GM12892 (cell line): ENCODE data around the gene BIN1.

Source experiments
- POLR2A ChIP-seq: IDR thresholded peaks from 2 replicates; pipeline ENCODE4 v1.6.1; 2011; ENCODE audit warnings: low read depth, low read length, control low read depth
- POLR2AphosphoS5 ChIP-seq: IDR thresholded peaks from 2 replicates; pipeline ENCODE4 v1.6.1; 2011; ENCODE audit warnings: low read depth, low read length, control low read depth

DNA sequence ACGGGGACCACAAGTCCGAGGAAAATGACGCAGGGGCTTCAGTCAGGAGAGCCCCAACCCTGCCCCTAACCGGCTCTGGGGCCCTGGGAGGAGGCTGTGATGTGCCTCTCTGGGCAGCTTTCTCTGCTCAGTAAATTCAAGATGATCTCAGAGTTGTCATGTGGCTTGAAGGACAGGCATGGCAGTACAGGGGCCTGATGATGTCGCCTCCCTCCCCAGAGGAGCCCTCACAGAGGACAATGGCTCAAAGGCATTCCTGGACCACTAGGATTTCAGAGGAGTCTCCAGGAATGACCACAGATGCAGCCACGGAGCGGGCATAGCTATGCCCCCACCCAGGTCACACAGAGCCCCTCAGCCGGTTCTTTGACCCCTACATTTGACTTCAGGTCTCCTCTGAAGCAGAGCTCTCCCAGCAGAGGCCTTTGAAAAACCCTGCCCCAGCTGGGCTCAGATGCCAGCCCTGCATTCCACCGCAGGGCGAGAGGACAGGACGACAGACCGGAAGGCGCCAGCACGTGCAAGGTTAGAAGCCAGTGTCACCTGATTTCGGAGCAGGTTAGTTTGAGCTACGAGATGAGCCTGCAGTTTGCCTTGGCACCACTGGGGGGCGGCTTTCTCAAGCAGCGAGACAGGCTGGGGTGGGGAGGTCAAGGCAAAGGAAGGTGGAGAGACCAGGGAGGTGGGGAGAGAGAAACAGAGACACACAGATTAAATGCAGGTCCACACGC, 39.2 kb downstream of the BIN1 start:
- TF ChIP-seq POLR2A: no peak
- no peak for TF ChIP-seq POLR2AphosphoS5
